H1 (cell line): Measurements from ENCODE around the gene PLEKHN1. TPM values are rescaled to one million over a fixed set of nuclear protein-coding genes. Genes with fewer than 3 reads are reported as not detected.
"Not testable (repeated sequence)": the region's sequence is repeated elsewhere in the genome, so short reads cannot be mapped to it uniquely, and the experiment has no call there.

Source experiments
- CTCF ChIA-PET: fragments of 300-600 bp; sonication (Branson Sonifier 250); formaldehyde crosslinking; loops from one replicate; lab custom pipeline; 2021; ENCODE audit not compliant: partially characterized antibody; lab: Charles Lee
- POLR2A ChIA-PET: fragments of 300-600 bp; sonication (Branson Sonifier 250); formaldehyde crosslinking; loops from one replicate; lab custom pipeline; 2021; ENCODE audit warnings: inconsistent platforms; ENCODE audit not compliant: partially characterized antibody; lab: Charles Lee
- DNase-seq, 2 experiments: peaks; one replicate each; pipeline versions ENCODE4 v3.0.0 to v3.0.0-alpha.2; 2010 to 2022; ENCODE audit warnings: low spot score in 2 of 2, low read depth in 1 of 2, mixed read lengths in 1 of 2
- FAIRE-seq: peaks from 2 replicates; lab custom pipeline; 2011; peaks lifted over from hg19 to GRCh38; lab: Jason Lieb, UNC
- H2AFZ ChIP-seq: 2 replicates; pipeline ENCODE4 v1.8.1; 2012; ENCODE audit warnings: low read length, inconsistent platforms
- H2AK5ac ChIP-seq: 2 replicates; pipeline ENCODE4 v1.6.1; 2013; ENCODE audit warnings: low read depth, low read length
- H2BK120ac ChIP-seq: replicated peaks from 2 replicates; pipeline ENCODE3; 2013; ENCODE audit warnings: low read depth, low read length, inconsistent platforms
- H2BK12ac ChIP-seq: 2 replicates; pipeline ENCODE4 v1.6.1; 2013; ENCODE audit warnings: low read depth, low read length
- H2BK15ac ChIP-seq: 2 replicates; pipeline ENCODE4 v1.6.1; 2013; ENCODE audit warnings: low read length
- H2BK20ac ChIP-seq: 2 replicates; pipeline ENCODE4 v1.6.1; 2013; ENCODE audit warnings: low read length
- H2BK5ac ChIP-seq: 2 replicates; pipeline ENCODE4 v1.6.1; 2013; ENCODE audit warnings: low read depth, low read length
- H3K14ac ChIP-seq: 2 replicates; pipeline ENCODE4 v1.6.1; 2013; ENCODE audit warnings: inconsistent platforms; ENCODE audit not compliant: insufficient read length
- H3K18ac ChIP-seq: 2 replicates; pipeline ENCODE4 v1.6.1; 2013; ENCODE audit warnings: low read length; ENCODE audit errors: extremely low read depth
- H3K23ac ChIP-seq: 2 replicates; pipeline ENCODE4 v1.6.1; 2013; ENCODE audit warnings: inconsistent platforms; ENCODE audit not compliant: insufficient read length
- H3K23me2 ChIP-seq: 2 replicates; pipeline ENCODE4 v1.6.1; 2013; ENCODE audit warnings: low read depth, low read length
- H3K27ac ChIP-seq: 2 replicates; pipeline ENCODE4 v1.6.1; 2011; ENCODE audit warnings: low read depth, low read length, inconsistent platforms
- H3K27me3 ChIP-seq, 4 experiments: replicated peaks in 1 of 4; 1 replicate in 1 of 4; 2 replicates in 3 of 4; pipeline versions ENCODE4 v1.6.1 to v1.8.1; 2011 to 2013; ENCODE audit warnings: low read length in 3 of 4, mild to moderate bottlenecking in 3 of 4, inconsistent platforms in 2 of 4, mixed read lengths in 2 of 4, moderate library complexity in 1 of 4; ENCODE audit not compliant: control insufficient read depth in 3 of 4, insufficient read depth in 3 of 4; ENCODE audit errors: extremely low read depth in 1 of 4
- H3K36me3 ChIP-seq, 4 experiments: 2 replicates each; pipeline versions ENCODE4 v1.6.1 to v1.8.1; 2011 to 2013; ENCODE audit warnings: mild to moderate bottlenecking in 4 of 4, low read length in 3 of 4, moderate library complexity in 2 of 4, control low read depth in 1 of 4, inconsistent platforms in 1 of 4; ENCODE audit not compliant: insufficient read depth in 4 of 4, control insufficient read depth in 2 of 4
- H3K4ac ChIP-seq: replicated peaks from 2 replicates; pipeline ENCODE3; 2013; ENCODE audit warnings: low read length, low read depth, mixed read lengths, inconsistent platforms; ENCODE audit not compliant: insufficient read length
- H3K4me1 ChIP-seq, 4 experiments: replicated peaks in 1 of 4; 1 replicate in 1 of 4; 2 replicates in 3 of 4; pipeline versions ENCODE4 v1.6.1 to v1.8.1; 2011 to 2013; ENCODE audit warnings: low read length in 3 of 4, inconsistent platforms in 2 of 4, mixed read lengths in 1 of 4; ENCODE audit not compliant: insufficient read depth in 4 of 4, control insufficient read depth in 3 of 4
- H3K4me2 ChIP-seq, 2 experiments: 2 replicates each; pipeline versions ENCODE4 v1.6.1 to v1.8.1; 2011 to 2013; ENCODE audit warnings: low read depth in 2 of 2, low read length in 2 of 2, control low read depth in 1 of 2, inconsistent platforms in 1 of 2, mild to moderate bottlenecking in 1 of 2; ENCODE audit not compliant: insufficient read depth in 1 of 2
- H3K4me3 ChIP-seq, 4 experiments: fragments of 200-600, 300-600 bp in 1 of 4; sonication (generic), shearing (Covaris generic), sonication (Bioruptor Twin) in 1 of 4; 2 replicates each; pipeline versions ENCODE4 v1.5.1 to v1.8.1; 2011 to 2016; ENCODE audit warnings: low read length in 4 of 4, low read depth in 3 of 4, control low read depth in 2 of 4, inconsistent platforms in 2 of 4, mild to moderate bottlenecking in 2 of 4, mixed read lengths in 1 of 4, moderate library complexity in 1 of 4; ENCODE audit not compliant: insufficient read depth in 2 of 4; ENCODE audit errors: extremely low read depth in 1 of 4
- H3K56ac ChIP-seq: replicated peaks from 2 replicates; pipeline ENCODE3; 2013; ENCODE audit warnings: low read depth, mild to moderate bottlenecking, mixed read lengths, low read length, inconsistent platforms; ENCODE audit not compliant: insufficient read length
- H3K79me1 ChIP-seq: 2 replicates; pipeline ENCODE4 v1.6.1; 2013; ENCODE audit warnings: low read depth, low read length, control low read depth
- H3K79me2 ChIP-seq, 2 experiments: 2 replicates each; pipeline versions ENCODE4 v1.6.1 to v1.8.1; 2012 to 2013; ENCODE audit warnings: low read length in 2 of 2, mild to moderate bottlenecking in 2 of 2, inconsistent platforms in 1 of 2; ENCODE audit not compliant: insufficient read depth in 2 of 2, control insufficient read depth in 1 of 2
- H3K9ac ChIP-seq, 4 experiments: replicated peaks in 1 of 4; 1 replicate in 1 of 4; 2 replicates in 3 of 4; pipeline versions ENCODE4 v1.6.1 to v1.8.1; 2011 to 2013; ENCODE audit warnings: low read depth in 3 of 4, low read length in 3 of 4, control low read depth in 2 of 4, mild to moderate bottlenecking in 2 of 4, moderate library complexity in 2 of 4, inconsistent platforms in 1 of 4; ENCODE audit errors: extremely low read depth in 1 of 4
- H3K9me3 ChIP-seq, 2 experiments: 2 replicates each; pipeline versions ENCODE4 v1.6.1 to v1.8.1; 2012 to 2013; ENCODE audit warnings: mild to moderate bottlenecking in 2 of 2, moderate library complexity in 2 of 2, control low read depth in 1 of 2, inconsistent platforms in 1 of 2, low read depth in 1 of 2, low read length in 1 of 2, mixed read lengths in 1 of 2; ENCODE audit not compliant: insufficient read depth in 2 of 2
- H4K20me1 ChIP-seq, 2 experiments: replicated peaks in 1 of 2; 2 replicates each; pipeline versions ENCODE3 to v1.8.1; 2011 to 2013; ENCODE audit warnings: inconsistent platforms in 2 of 2, low read length in 2 of 2, mild to moderate bottlenecking in 1 of 2; ENCODE audit not compliant: insufficient read depth in 2 of 2, control insufficient read depth in 1 of 2
- H4K5ac ChIP-seq: 2 replicates; pipeline ENCODE4 v1.6.1; 2013; ENCODE audit warnings: low read length, low read depth, mixed read lengths, inconsistent platforms; ENCODE audit not compliant: insufficient read length
- H4K8ac ChIP-seq: 2 replicates; pipeline ENCODE4 v1.8.0; 2013; ENCODE audit warnings: mild to moderate bottlenecking, moderate library complexity, low read length, inconsistent platforms; ENCODE audit not compliant: insufficient read depth; ENCODE audit errors: extremely low read depth
- H4K91ac ChIP-seq: replicated peaks from 2 replicates; pipeline ENCODE3; 2013; ENCODE audit warnings: low read length, mixed read lengths, inconsistent platforms; ENCODE audit not compliant: insufficient read length
- CHD2 ChIP-seq: IDR thresholded peaks from 2 replicates; pipeline ENCODE4 v1.6.1; 2012; ENCODE audit warnings: low read length, improper control_type of control experiment
- HDAC2 ChIP-seq, 2 experiments: fragments of 300-600 bp in 1 of 2; sonication (generic) in 1 of 2; IDR thresholded peaks; 2 replicates each; pipeline ENCODE4 v1.6.1; 2011 to 2012; ENCODE audit warnings: low read depth in 2 of 2, low read length in 2 of 2, mild to moderate bottlenecking in 2 of 2, moderate library complexity in 2 of 2, borderline replicate concordance in 1 of 2, inconsistent platforms in 1 of 2
- JUN ChIP-seq: IDR thresholded peaks from 2 replicates; pipeline ENCODE4 v1.6.1; 2011; ENCODE audit warnings: low read depth, mild to moderate bottlenecking, improper control_type of control experiment, low read length
- PHF8 ChIP-seq: fragments of 200-600 bp; sonication (generic); conservative IDR thresholded peaks from 2 replicates; pipeline ENCODE4 v1.7.1; 2012; ENCODE audit warnings: low read depth, mild to moderate bottlenecking, inconsistent platforms, low read length, moderate library complexity
- POU5F1 ChIP-seq: IDR thresholded peaks from 2 replicates; pipeline ENCODE4 v1.6.1; 2011; ENCODE audit warnings: low read depth, mild to moderate bottlenecking, low read length, moderate library complexity
- WGBS, 2 experiments: shearing (Covaris generic) in 1 of 2; methylation state at CpG; one replicate each; pipeline versions ENCODE4 v1.1.6 to v1.1.7; 2013 to 2015; ENCODE audit warnings: low lambda C conversion rate in 2 of 2, mixed read lengths in 2 of 2, inconsistent platforms in 1 of 2, low coverage in 1 of 2, missing lambda C conversion rate in 1 of 2; ENCODE audit not compliant: insufficient replicate concordance in 2 of 2, insufficient coverage in 1 of 2, insufficient read length in 1 of 2; ENCODE audit errors: extremely low coverage in 1 of 2, missing lambda C conversion rate in 1 of 2; 5-methylcytosine and 5-hydroxymethylcytosine counted together
- polyA plus RNA-seq, 7 experiments: library from polyadenylated mRNA; depleted of rRNA in 3 of 7; stranded (reverse) in 5 of 7; unstranded in 2 of 7; fragments of >200 nt in 5 of 7; fragments of 200-250 nt in 2 of 7; gene quantifications; 1 replicate in 5 of 7; 2 replicates in 1 of 7; 4 replicates in 1 of 7; pipeline versions ENCODE4 v1.2.1 to v1.2.3, GENCODE V29; 2011 to 2013; ENCODE audit warnings: missing spikeins in 2 of 7, mixed read lengths in 2 of 7
- total RNA-seq: library from RNA; stranded (reverse); fragmentation: NEBNext Ultra II Directional; extraction: Animal tissue kit (Norgen Biotek cat#: 25700); gene quantifications from 2 replicates; pipeline ENCODE4 v1.2.1, GENCODE V29; 2021
- TF ChIP-seq, protein P1 (sequence below): IDR thresholded peaks from 2 replicates; pipeline ENCODE4 v1.6.1; 2012; ENCODE audit warnings: low read length, inconsistent platforms

The PLEKHN1 gene
- total and polyA plus RNA-seq, 2 of the 8 experiments (the other 6 are each of a cell fraction or from before 2014, with no cell fraction given) = 0.39 to 1.5 TPM

GRCh38 chr1:945688-946556 is 20.4 kb upstream of the PLEKHN1 start (continued):
- TF ChIP-seq POU5F1 = no peak
- TF ChIP-seq HDAC2 (IDR thresholded peaks at IDR 0.05; ENCODE audit: borderline replicate concordance in 1 of 2, low read depth in 2 of 2, low read length in 2 of 2) = no peak
- TF ChIP-seq JUN = no peak
- TF ChIP-seq CHD2 = no peak
- no peak for TF ChIP-seq PHF8
- TF ChIP-seq, protein P1, sequence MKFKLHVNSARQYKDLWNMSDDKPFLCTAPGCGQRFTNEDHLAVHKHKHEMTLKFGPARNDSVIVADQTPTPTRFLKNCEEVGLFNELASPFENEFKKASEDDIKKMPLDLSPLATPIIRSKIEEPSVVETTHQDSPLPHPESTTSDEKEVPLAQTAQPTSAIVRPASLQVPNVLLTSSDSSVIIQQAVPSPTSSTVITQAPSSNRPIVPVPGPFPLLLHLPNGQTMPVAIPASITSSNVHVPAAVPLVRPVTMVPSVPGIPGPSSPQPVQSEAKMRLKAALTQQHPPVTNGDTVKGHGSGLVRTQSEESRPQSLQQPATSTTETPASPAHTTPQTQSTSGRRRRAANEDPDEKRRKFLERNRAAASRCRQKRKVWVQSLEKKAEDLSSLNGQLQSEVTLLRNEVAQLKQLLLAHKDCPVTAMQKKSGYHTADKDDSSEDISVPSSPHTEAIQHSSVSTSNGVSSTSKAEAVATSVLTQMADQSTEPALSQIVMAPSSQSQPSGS = no peak

DNA sequence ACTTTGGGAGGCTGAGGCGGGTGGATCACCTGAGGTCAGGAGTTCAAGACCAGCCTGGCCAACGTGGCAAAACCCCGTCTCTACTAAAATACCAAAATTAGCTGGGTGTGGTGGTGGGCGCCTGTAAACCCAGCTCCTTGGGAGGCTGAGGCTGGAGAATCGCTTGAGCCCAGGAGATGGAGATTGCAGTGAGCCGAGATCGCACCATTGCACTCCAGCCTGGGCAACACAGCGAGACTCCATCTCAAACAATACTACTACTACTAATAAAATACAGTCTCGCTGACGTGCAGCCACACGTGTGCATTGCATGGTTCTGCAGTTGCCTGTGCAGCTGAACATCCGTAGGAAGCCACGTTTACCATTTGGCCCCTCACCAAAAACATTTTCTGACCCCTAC is 19.5 kb upstream of the PLEKHN1 start:
- not testable (repeated sequence) for FAIRE-seq, H3K9me3 ChIP-seq, H4K5ac ChIP-seq, H3K79me2 ChIP-seq, DNase-seq, H3K23ac ChIP-seq, H3K14ac ChIP-seq, H3K4ac ChIP-seq, H2BK15ac ChIP-seq, H3K56ac ChIP-seq, H3K4me2 ChIP-seq, H2AFZ ChIP-seq, H3K27ac ChIP-seq, H2BK120ac ChIP-seq, H2AK5ac ChIP-seq, H3K79me1 ChIP-seq, H3K18ac ChIP-seq, H4K8ac ChIP-seq, H3K23me2 ChIP-seq, H3K4me3 ChIP-seq, H4K91ac ChIP-seq, H2BK20ac ChIP-seq, H2BK12ac ChIP-seq, H3K9ac ChIP-seq, H2BK5ac ChIP-seq
- ChIA-PET CTCF (interaction anchor here (0.9 to 1.3 kb wide), 2 partner anchors 9 to 20 kb away, joined by 3 read pairs; partner anchors contain the start of gene PLEKHN1), POLR2A (interaction anchor here (1.1 to 9.5 kb wide), 4 partner anchors 9 to 27 kb away, joined by 3 to 65 read pairs (median 3); partner anchors contain the start of gene NOC2L)
- 89% methylated on average over 13 of the region's 13 CpGs; no CpG with 5 or more reads in 1 of the 2 experiments for WGBS, 2 experiments
- Histone ChIP-seq H3K36me3 (peaks cover 2 to 37% (median 28%) of the 10 kb centered on the region in 4 experiments), H3K27me3 (peaks cover 13 to 20% (median 19%) of the 10 kb centered on the region in 4 experiments), H4K20me1 (peaks cover 21 to 44% of the 10 kb centered on the region in 2 experiments), H3K4me1 (peaks cover 3 to 11% (median 7%) of the 10 kb centered on the region in 4 experiments; a peak in 6 of 7 replicates)
